Natural killer cell (primary cell): ENCODE results near the gene SPATA12. TPM values are rescaled to one million over a fixed set of nuclear protein-coding genes. Genes with fewer than 3 reads are reported as not detected.

ENCODE experiments used
- ATAC-seq, 3 donors: fragments of 150-1000 bp in 2 of 3; fragments of 200-7000 bp in 1 of 3; cut with Tn5 transposase; 1 replicate in 1 of 3; 2 replicates in 2 of 3; pipeline ENCODE4 v1.10.0; 2021; ENCODE audit warnings: mild to moderate bottlenecking in 2 of 3, moderate library complexity in 2 of 3
- DNase-seq, 2 donors: peaks; one replicate each; pipeline versions ENCODE4 v3.0.0 to v3.0.0-alpha.2; 2013 to 2021; ENCODE audit warnings: mixed read lengths in 1 of 2
- H3K27ac ChIP-seq: one replicate; pipeline ENCODE4 v1.5.1; 2013; ENCODE audit warnings: mild to moderate bottlenecking, low read length
- H3K27me3 ChIP-seq: one replicate; pipeline ENCODE4 v1.6.1; 2013; ENCODE audit warnings: low read length; ENCODE audit not compliant: control insufficient read depth, insufficient read depth
- H3K36me3 ChIP-seq: one replicate; pipeline ENCODE4 v1.6.1; 2013; ENCODE audit warnings: low read length; ENCODE audit not compliant: control insufficient read depth, insufficient read depth
- H3K4me1 ChIP-seq: one replicate; pipeline ENCODE4 v1.6.1; 2013; ENCODE audit warnings: low read length; ENCODE audit not compliant: control insufficient read depth, insufficient read depth
- H3K4me3 ChIP-seq: one replicate; pipeline ENCODE4 v1.5.1; 2013; ENCODE audit warnings: low read length
- H3K9me3 ChIP-seq: one replicate; pipeline ENCODE4 v1.6.1; 2013; ENCODE audit warnings: low read length; ENCODE audit not compliant: control insufficient read depth, insufficient read depth
- H3K27ac Mint-ChIP-seq, 2 donors: one replicate each; pipeline ENCODE4 v1.8.0; 2022; ENCODE audit warnings: mild to moderate bottlenecking in 2 of 2, mixed read lengths in 2 of 2, moderate library complexity in 1 of 2
- H3K27me3 Mint-ChIP-seq, 2 donors: one replicate each; pipeline ENCODE4 v1.8.0; 2022; ENCODE audit warnings: low read depth in 2 of 2, mixed read lengths in 2 of 2
- H3K36me3 Mint-ChIP-seq: one replicate; pipeline ENCODE4 v1.8.0; 2022; ENCODE audit warnings: mixed read lengths
- H3K4me1 Mint-ChIP-seq, 2 donors: one replicate each; pipeline ENCODE4 v1.8.0; 2022; ENCODE audit warnings: mixed read lengths in 2 of 2
- H3K4me3 Mint-ChIP-seq: one replicate; pipeline ENCODE4 v1.8.0; 2022; ENCODE audit warnings: mild to moderate bottlenecking, moderate library complexity, mixed read lengths
- H3K9me3 Mint-ChIP-seq, 2 donors: one replicate each; pipeline ENCODE4 v1.8.0; 2022; ENCODE audit warnings: mixed read lengths in 2 of 2
- WGBS: methylation state at CpG from one replicate; pipeline ENCODE4 v1.1.7; 2013; ENCODE audit warnings: missing lambda C conversion rate; ENCODE audit not compliant: insufficient coverage; 5-methylcytosine and 5-hydroxymethylcytosine counted together
- intact Hi-C: fragments of 100-400 bp; cut with micrococcal nuclease; formaldehyde crosslinking; loops from one replicate; pipeline ENCODE4 v1.14.2; 2022
- total RNA-seq, 4 donors: library from RNA; stranded (reverse); fragments of 120-200 nt in 1 of 4; gene quantifications; one replicate each; pipeline versions ENCODE4 v1.2.3 to v1.2.4, GENCODE V29; 2013 to 2022
- TF ChIP-seq, protein P1 (sequence below): fragments of 200-600 bp; IDR thresholded peaks from one replicate; pipeline ENCODE4 v1.8.0; 2022; ENCODE audit warnings: antibody characterized with exemption

SPATA12 gene
- total RNA-seq, 3 donors from 2014 or later (not counting 1 experiment from before 2014, with no cell fraction given), result not detected

DNA sequence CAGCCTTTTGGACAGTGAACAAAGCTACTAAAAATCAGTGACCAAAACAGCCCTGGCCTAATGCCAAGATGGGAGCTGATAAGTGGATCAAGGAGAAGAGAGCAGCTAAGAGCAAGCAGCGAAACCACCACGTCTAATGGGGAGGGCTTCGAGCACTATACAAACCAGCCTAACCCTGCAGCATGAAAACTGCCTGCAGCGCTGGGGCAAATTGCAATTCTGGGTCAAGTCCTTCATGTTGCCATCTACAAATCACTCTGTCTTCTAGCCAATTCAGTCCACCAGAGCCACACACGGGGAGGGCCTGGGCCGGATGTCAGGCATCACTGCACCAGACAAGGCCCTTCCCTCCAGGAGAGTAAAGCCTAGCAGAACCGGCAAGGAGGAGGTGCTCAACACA is 30.5 kb upstream of the SPATA12 start:
- no peak overlapping the region for H3K4me3 ChIP-seq
- 79% methylated on average over 7 of the region's 7 CpGs for WGBS
- H3K36me3 Mint-ChIP-seq, result no peaks in the 10 kb centered on the region
- TF ChIP-seq, protein P1, sequence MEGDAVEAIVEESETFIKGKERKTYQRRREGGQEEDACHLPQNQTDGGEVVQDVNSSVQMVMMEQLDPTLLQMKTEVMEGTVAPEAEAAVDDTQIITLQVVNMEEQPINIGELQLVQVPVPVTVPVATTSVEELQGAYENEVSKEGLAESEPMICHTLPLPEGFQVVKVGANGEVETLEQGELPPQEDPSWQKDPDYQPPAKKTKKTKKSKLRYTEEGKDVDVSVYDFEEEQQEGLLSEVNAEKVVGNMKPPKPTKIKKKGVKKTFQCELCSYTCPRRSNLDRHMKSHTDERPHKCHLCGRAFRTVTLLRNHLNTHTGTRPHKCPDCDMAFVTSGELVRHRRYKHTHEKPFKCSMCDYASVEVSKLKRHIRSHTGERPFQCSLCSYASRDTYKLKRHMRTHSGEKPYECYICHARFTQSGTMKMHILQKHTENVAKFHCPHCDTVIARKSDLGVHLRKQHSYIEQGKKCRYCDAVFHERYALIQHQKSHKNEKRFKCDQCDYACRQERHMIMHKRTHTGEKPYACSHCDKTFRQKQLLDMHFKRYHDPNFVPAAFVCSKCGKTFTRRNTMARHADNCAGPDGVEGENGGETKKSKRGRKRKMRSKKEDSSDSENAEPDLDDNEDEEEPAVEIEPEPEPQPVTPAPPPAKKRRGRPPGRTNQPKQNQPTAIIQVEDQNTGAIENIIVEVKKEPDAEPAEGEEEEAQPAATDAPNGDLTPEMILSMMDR, result no peak
- no peak for DNase-seq
- no peak overlapping the region for H3K27ac ChIP-seq
- no peak overlapping the region for H3K27ac Mint-ChIP-seq
- no peaks in the 10 kb centered on the region for H3K36me3 ChIP-seq
- H3K27me3 Mint-ChIP-seq, result peaks cover 0 to 6% of the 10 kb centered on the region in 2 donors
- no peaks in the 10 kb centered on the region for H3K27me3 ChIP-seq
- no peak for ATAC-seq
- H3K9me3 Mint-ChIP-seq, result no peaks in the 10 kb centered on the region
- no peaks in the 10 kb centered on the region for H3K9me3 ChIP-seq
- no peak overlapping the region for H3K4me3 Mint-ChIP-seq
- H3K4me1 Mint-ChIP-seq, result no peaks in the 10 kb centered on the region
- intact Hi-C loops, result no loop called here
- no peaks in the 10 kb centered on the region for H3K4me1 ChIP-seq

DNA sequence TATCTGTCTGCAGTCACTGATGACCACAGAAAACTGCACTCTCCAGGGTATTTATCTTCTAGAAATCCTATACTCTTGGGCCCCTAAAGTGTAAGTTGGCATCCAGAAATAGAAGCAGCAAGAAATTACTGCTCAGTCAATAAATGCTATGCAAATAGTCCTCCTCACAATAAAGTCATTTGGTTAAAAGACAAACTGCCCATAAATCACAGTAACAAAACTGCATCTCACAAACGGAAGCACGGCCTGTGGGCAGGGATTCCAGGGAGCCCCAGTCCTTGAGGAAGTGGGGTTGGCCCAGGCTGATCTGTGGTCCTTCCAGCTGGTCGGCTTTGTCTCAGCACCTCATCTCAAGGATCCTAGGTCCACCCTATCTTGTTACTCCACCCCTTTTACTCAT is 29.7 kb upstream of the SPATA12 start:
- Histone ChIP-seq H3K9me3 (no peaks in the 10 kb centered on the region), H3K4me3 (no peak overlapping the region), H3K27ac (no peak overlapping the region), H3K36me3 (no peaks in the 10 kb centered on the region), H3K27me3 (no peaks in the 10 kb centered on the region), H3K4me1 (no peaks in the 10 kb centered on the region)
- Mint-ChIP-seq H3K9me3 (no peaks in the 10 kb centered on the region), H3K4me3 (no peak overlapping the region), H3K4me1 (no peaks in the 10 kb centered on the region), H3K36me3 (no peaks in the 10 kb centered on the region), H3K27me3 (peaks cover 0 to 6% of the 10 kb centered on the region in 2 donors), H3K27ac (no peak overlapping the region)
- TF ChIP-seq, protein P1, result no peak
- DNase-seq (no peak), ATAC-seq (no peak)
- 54% methylated on average over 2 of the region's 3 CpGs for WGBS
- intact Hi-C loops, result no loop called here

DNA sequence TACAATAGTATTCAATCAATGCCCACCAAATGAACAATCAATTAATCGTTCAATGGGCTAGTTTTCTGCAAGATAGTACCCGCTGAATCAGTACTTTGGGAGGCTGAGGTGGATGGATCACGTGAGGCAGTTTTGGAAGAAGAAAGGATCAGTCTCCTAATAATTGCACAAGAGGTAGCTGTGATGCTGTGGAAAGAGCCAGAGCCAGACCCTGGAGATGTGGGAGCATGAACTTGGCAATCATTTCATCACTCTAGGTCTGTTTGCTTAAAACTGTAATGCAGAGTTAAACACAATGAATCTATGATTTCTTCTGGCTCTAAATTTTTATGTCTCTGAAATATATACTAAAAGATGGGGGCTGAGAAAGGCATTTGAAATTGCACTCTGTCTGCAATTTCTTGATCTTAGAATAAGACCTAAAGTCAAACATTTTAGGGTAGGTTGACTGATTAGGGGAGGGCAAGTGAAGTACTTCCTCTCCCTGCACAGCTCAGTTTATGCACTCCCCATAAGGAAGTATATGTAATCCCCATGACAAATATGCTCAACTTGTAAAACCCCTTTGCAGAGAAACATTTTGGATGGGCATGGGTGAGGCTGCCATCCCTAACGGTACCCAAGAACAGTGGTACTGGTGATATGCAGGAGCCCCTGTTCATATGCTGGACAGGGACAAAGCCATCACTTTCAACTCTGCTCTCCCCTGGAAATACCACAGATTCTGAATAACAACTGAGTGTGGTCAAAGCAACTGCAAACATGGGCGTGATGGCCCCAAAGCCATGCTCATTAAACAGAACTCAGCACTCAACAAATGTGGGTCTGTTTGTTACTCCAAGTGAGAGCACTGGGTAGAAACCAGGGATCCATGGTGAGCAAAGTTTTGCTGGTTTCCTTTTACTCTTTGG is 28.6 kb upstream of the SPATA12 start:
- Mint-ChIP-seq H3K36me3 (no peaks in the 10 kb centered on the region), H3K4me1 (no peaks in the 10 kb centered on the region), H3K9me3 (no peaks in the 10 kb centered on the region), H3K4me3 (no peak overlapping the region), H3K27me3 (peaks cover 0 to 6% of the 10 kb centered on the region in 2 donors), H3K27ac (no peak overlapping the region)
- ATAC-seq, result peak in 1 of 3 donors; percentile 49
- Histone ChIP-seq H3K27me3 (no peaks in the 10 kb centered on the region), H3K4me1 (no peaks in the 10 kb centered on the region), H3K9me3 (no peaks in the 10 kb centered on the region), H3K36me3 (no peaks in the 10 kb centered on the region), H3K4me3 (no peak overlapping the region), H3K27ac (no peak overlapping the region)
- intact Hi-C loops, result no loop called here
- TF ChIP-seq, protein P1, result no peak
- no peak for DNase-seq
- WGBS, result 85% methylated on average over 5 of the region's 5 CpGs
